ENCODE results near the gene ENTPD1. TPM values are rescaled to one million over a fixed set of nuclear protein-coding genes. Genes with fewer than 3 reads are reported as not detected.

Gene ENTPD1
- polyA plus RNA-seq, 1 donor (not counting 4 experiments of a cell fraction or from before 2014, with no cell fraction given) = 0.03 TPM

DNA sequence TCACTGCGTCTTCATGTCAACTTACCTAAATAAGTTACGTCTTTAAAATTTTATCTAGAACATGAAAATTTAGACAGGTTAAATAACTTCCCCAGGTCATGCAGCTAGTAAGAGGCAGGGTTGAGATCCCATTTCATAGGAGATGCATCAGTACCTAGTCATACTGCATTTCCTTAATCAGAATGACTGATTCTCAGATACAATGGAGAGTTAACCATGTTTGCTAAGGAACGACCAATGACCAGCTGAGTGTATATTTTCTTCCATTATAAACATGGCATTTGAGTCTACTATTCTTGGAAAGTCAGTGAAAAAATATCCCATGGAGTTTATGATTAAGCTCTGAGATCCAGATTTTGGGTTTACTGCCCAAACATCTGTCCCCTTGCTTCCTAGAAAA, 39.6 kb downstream of the ENTPD1 start:
- DNase-seq (ENCODE audit: low read depth, low spot score) (no peak), FAIRE-seq (no peak)
- Histone ChIP-seq H4K20me1 (ENCODE audit: control insufficient read depth, extremely low read depth, insufficient read depth, low read length) (no peaks in the 10 kb centered on the region), H3K4me3 (ENCODE audit: control insufficient read depth in 2 of 3, extremely low read depth in 1 of 3, insufficient read depth in 2 of 3, low read depth in 1 of 3, low read length in 3 of 3) (no peak overlapping the region), H2AFZ (ENCODE audit: control insufficient read depth, low read length) (no peak overlapping the region), H3K4me1 (ENCODE audit: control insufficient read depth, extremely low read depth, insufficient read depth, low read length) (no peaks in the 10 kb centered on the region), H3K79me2 (ENCODE audit: control insufficient read depth, insufficient read depth, low read length) (no peaks in the 10 kb centered on the region), H3K9ac (ENCODE audit: control insufficient read depth, extremely low read depth, insufficient read depth, low read length) (no peak overlapping the region), H3K27ac (ENCODE audit: control insufficient read depth, insufficient read depth, low read length) (no peak overlapping the region), H3K9me3 (ENCODE audit: control insufficient read depth, low read depth, low read length) (no peaks in the 10 kb centered on the region), H3K9me1 (ENCODE audit: control insufficient read depth, extremely low read depth, insufficient read depth, low read length) (no peaks in the 10 kb centered on the region), H3K4me2 (ENCODE audit: control insufficient read depth, extremely low read depth, insufficient read depth, low read depth, low read length) (no peak overlapping the region), H3K36me3 (ENCODE audit: control insufficient read depth in 2 of 2, extremely low read depth in 1 of 2, insufficient read depth in 2 of 2, low read length in 2 of 2) (no peaks in the 10 kb centered on the region), H3K27me3 (ENCODE audit: control insufficient read depth, extremely low read depth, insufficient read depth, low read length) (no peaks in the 10 kb centered on the region)
- TF ChIP-seq, protein P1, sequence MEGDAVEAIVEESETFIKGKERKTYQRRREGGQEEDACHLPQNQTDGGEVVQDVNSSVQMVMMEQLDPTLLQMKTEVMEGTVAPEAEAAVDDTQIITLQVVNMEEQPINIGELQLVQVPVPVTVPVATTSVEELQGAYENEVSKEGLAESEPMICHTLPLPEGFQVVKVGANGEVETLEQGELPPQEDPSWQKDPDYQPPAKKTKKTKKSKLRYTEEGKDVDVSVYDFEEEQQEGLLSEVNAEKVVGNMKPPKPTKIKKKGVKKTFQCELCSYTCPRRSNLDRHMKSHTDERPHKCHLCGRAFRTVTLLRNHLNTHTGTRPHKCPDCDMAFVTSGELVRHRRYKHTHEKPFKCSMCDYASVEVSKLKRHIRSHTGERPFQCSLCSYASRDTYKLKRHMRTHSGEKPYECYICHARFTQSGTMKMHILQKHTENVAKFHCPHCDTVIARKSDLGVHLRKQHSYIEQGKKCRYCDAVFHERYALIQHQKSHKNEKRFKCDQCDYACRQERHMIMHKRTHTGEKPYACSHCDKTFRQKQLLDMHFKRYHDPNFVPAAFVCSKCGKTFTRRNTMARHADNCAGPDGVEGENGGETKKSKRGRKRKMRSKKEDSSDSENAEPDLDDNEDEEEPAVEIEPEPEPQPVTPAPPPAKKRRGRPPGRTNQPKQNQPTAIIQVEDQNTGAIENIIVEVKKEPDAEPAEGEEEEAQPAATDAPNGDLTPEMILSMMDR (optimal IDR thresholded peaks at IDR 0.05 in 1 of 3, IDR thresholded peaks at IDR 0.05 in 1 of 3, conservative IDR thresholded peaks at IDR 0.05 in 1 of 3; ENCODE audit: extremely low read depth in 1 of 3, insufficient read depth in 2 of 3, low read length in 3 of 3) = no peak
- no peak for TF ChIP-seq EZH2 (IDR thresholded peaks at IDR 0.05; ENCODE audit: low read length)
- dilution Hi-C loops (cut with MboI; ENCODE audit: extremely low pct_ligation_motif_present, low sequenced_read_pairs) = no loop called here

DNA sequence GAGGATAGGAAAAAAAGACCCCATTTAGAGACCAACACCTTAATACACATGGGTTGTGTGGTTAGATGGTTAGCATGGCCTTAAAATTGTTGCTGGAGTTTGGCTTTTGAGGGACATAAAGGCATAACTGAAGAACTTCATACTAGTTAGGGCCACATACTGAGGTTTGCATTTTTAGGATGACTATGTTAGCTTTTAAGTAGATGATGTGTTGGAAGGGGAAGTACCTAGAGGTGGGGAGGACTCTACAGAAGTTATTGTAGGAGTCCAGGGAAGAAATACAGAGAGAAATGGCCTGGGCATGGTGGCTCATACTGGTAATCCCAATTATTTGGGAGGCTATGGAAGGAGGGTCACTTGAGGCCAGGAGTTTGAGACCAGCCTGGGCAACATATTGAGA, 40.5 kb downstream of the ENTPD1 start:
- no peaks in the 10 kb centered on the region for H3K36me3 ChIP-seq (ENCODE audit: control insufficient read depth in 2 of 2, extremely low read depth in 1 of 2, insufficient read depth in 2 of 2, low read length in 2 of 2)
- FAIRE-seq (no peak), DNase-seq (ENCODE audit: low read depth, low spot score) (no peak)

More for the DNA sequence above, 40.5 kb downstream of the ENTPD1 start:
- Histone ChIP-seq H3K4me1 (ENCODE audit: control insufficient read depth, extremely low read depth, insufficient read depth, low read length) (no peaks in the 10 kb centered on the region), H2AFZ (ENCODE audit: control insufficient read depth, low read length) (no peak overlapping the region), H3K9me3 (ENCODE audit: control insufficient read depth, low read depth, low read length) (no peaks in the 10 kb centered on the region), H3K27ac (ENCODE audit: control insufficient read depth, insufficient read depth, low read length) (no peak overlapping the region), H4K20me1 (ENCODE audit: control insufficient read depth, extremely low read depth, insufficient read depth, low read length) (no peaks in the 10 kb centered on the region), H3K4me3 (ENCODE audit: control insufficient read depth in 2 of 3, extremely low read depth in 1 of 3, insufficient read depth in 2 of 3, low read depth in 1 of 3, low read length in 3 of 3) (no peak overlapping the region), H3K27me3 (ENCODE audit: control insufficient read depth, extremely low read depth, insufficient read depth, low read length) (no peaks in the 10 kb centered on the region), H3K79me2 (ENCODE audit: control insufficient read depth, insufficient read depth, low read length) (no peaks in the 10 kb centered on the region), H3K9ac (ENCODE audit: control insufficient read depth, extremely low read depth, insufficient read depth, low read length) (no peak overlapping the region), H3K9me1 (ENCODE audit: control insufficient read depth, extremely low read depth, insufficient read depth, low read length) (no peaks in the 10 kb centered on the region), H3K4me2 (ENCODE audit: control insufficient read depth, extremely low read depth, insufficient read depth, low read depth, low read length) (no peak overlapping the region)
- dilution Hi-C loops (cut with MboI; ENCODE audit: extremely low pct_ligation_motif_present, low sequenced_read_pairs) = no loop called here
- TF ChIP-seq EZH2 (IDR thresholded peaks at IDR 0.05; ENCODE audit: low read length) = no peak
- TF ChIP-seq, protein P1 (optimal IDR thresholded peaks at IDR 0.05 in 1 of 3, IDR thresholded peaks at IDR 0.05 in 1 of 3, conservative IDR thresholded peaks at IDR 0.05 in 1 of 3; ENCODE audit: extremely low read depth in 1 of 3, insufficient read depth in 2 of 3, low read length in 3 of 3) = no peak

All from keratinocyte (primary cell).